Left lung (tissue), 10 donors: Measurements from ENCODE around the gene PAPOLB. TPM values are rescaled to one million over a fixed set of nuclear protein-coding genes. Genes with fewer than 3 reads are reported as not detected.
"Not testable (repeated sequence)": the region's sequence is repeated elsewhere in the genome, so short reads cannot be mapped to it uniquely, and the experiment has no call there.

ENCODE experiments used
- ATAC-seq: fragments of 200-7000 bp; cut with Tn5 transposase; one replicate; pipeline ENCODE4 v1.9.1; 2020; ENCODE audit warnings: moderate library complexity
- DNase-seq, 4 donors: peaks; one replicate each; pipeline ENCODE4 v3.0.0-alpha.2; 2013 to 2020
- H3K27ac ChIP-seq, 2 donors: fragments of 200-600 bp; sonication (generic) in 1 of 2; one replicate each; pipeline versions ENCODE4 v1.5.0 to v1.8.0; 2020 to 2021
- H3K27me3 ChIP-seq, 2 donors: fragments of 200-600 bp; sonication (generic) in 1 of 2; one replicate each; pipeline versions ENCODE4 v1.5.0 to v1.8.0; 2020 to 2021
- H3K36me3 ChIP-seq, 2 donors: fragments of 200-600 bp; sonication (generic) in 1 of 2; one replicate each; pipeline versions ENCODE4 v1.5.0 to v1.8.0; 2020 to 2021
- H3K4me1 ChIP-seq, 2 donors: fragments of 200-600 bp; one replicate each; pipeline ENCODE4 v1.8.0; 2021
- H3K4me3 ChIP-seq, 2 donors: fragments of 200-600 bp; sonication (generic) in 1 of 2; one replicate each; pipeline versions ENCODE4 v1.5.0 to v1.8.0; 2020 to 2021; ENCODE audit warnings: mild to moderate bottlenecking in 1 of 2
- H3K9me3 ChIP-seq, 2 donors: fragments of 200-600 bp; sonication (generic) in 1 of 2; one replicate each; pipeline versions ENCODE4 v1.5.0 to v1.8.0; 2020 to 2021
- intact Hi-C, 2 donors: fragments of 100-400 bp; cut with DNase I; formaldehyde crosslinking; loops; one replicate each; pipeline versions ENCODE4 v1.11.2 to v1.14.2; 2022
- polyA plus RNA-seq, 6 donors: library from polyadenylated mRNA; unstranded; fragments of 120-200 nt; gene quantifications; one replicate each; pipeline ENCODE4 v1.2.1, GENCODE V29; 2013; ENCODE audit not compliant: insufficient read length in 6 of 6
- total RNA-seq, 2 donors: library from RNA; stranded (reverse); fragmentation: NEBNext Ultra II Directional; extraction: Animal tissue kit (Norgen Biotek cat#: 25700); gene quantifications; one replicate each; pipeline ENCODE4 v1.2.1, GENCODE V29; 2021
- TF ChIP-seq, protein P1 (sequence below), 2 donors: fragments of 200-600 bp; sonication (generic) in 1 of 2; IDR thresholded peaks; one replicate each; pipeline versions ENCODE4 v1.5.0 to v1.8.0; 2021; ENCODE audit warnings: antibody characterized with exemption in 2 of 2
- donor health status: DM: no; HTN: yes; CAD: no.
- donor health status: DM: no; HTN: no; CAD: no.

PAPOLB gene
- total and polyA plus RNA-seq, 8 donors = 0.07 to 0.24 (median 0.14) TPM

DNA sequence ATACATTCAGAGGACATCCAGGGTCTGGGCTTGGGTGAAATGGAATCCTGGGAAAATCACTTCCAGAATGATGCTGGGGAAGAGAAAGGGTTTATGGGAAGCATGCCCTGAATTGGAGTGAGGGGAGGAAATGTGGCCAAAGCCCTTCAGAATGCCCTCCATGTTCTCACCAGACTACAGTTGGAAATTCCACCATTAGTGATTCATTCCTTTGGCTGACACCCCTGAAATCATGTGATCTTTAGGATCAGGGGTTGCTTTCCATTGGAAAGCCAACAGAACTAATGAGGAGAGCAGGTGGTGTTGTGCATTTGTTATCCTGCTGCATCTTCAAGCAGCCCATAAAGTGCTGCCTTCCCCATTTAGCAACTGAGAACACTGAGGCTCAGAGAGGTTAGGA is 42.5 kb upstream of the PAPOLB start:
- Histone ChIP-seq H3K36me3 (no peaks in the 10 kb centered on the region), H3K27me3 (peaks cover 0 to 12% of the 10 kb centered on the region in 2 donors), H3K4me3 (no peak overlapping the region), H3K9me3 (no peaks in the 10 kb centered on the region), H3K27ac (no peak overlapping the region), H3K4me1 (no peaks in the 10 kb centered on the region)
- DNase-seq (no peak), ATAC-seq (no peak)
- TF ChIP-seq, protein P1, sequence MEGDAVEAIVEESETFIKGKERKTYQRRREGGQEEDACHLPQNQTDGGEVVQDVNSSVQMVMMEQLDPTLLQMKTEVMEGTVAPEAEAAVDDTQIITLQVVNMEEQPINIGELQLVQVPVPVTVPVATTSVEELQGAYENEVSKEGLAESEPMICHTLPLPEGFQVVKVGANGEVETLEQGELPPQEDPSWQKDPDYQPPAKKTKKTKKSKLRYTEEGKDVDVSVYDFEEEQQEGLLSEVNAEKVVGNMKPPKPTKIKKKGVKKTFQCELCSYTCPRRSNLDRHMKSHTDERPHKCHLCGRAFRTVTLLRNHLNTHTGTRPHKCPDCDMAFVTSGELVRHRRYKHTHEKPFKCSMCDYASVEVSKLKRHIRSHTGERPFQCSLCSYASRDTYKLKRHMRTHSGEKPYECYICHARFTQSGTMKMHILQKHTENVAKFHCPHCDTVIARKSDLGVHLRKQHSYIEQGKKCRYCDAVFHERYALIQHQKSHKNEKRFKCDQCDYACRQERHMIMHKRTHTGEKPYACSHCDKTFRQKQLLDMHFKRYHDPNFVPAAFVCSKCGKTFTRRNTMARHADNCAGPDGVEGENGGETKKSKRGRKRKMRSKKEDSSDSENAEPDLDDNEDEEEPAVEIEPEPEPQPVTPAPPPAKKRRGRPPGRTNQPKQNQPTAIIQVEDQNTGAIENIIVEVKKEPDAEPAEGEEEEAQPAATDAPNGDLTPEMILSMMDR (IDR thresholded peaks at IDR 0.05) = no peak
- intact Hi-C loops = no loop called here

DNA sequence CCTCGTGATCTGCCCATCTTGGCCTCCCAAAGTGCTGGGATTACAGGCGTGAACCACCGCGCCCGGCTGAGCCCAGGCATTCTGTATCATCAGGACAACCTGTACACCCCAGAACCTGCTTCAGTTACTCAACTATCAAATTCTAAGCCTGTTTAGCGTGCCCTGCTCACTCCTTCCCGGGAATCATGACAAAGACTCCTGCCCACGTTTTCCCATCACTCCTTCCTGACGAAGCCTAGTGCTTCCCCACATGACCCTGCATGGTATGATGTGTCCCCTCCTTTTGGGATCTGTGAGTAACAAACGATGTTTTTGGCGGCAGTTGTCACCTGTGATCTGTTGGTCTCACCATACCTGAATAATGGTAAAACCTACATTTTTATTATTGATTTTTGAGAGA is 33.9 kb upstream of the PAPOLB start:
- Histone ChIP-seq H3K27me3 (no peaks in the 10 kb centered on the region), H3K36me3 (no peaks in the 10 kb centered on the region), H3K9me3 (peaks cover 0 to 3% of the 10 kb centered on the region in 2 donors), H3K4me3 (no peak overlapping the region), H3K4me1 (no peaks in the 10 kb centered on the region), H3K27ac (no peak overlapping the region)
- TF ChIP-seq, protein P1 (IDR thresholded peaks at IDR 0.05) = no peak
- intact Hi-C loops = no loop called here
- ATAC-seq (no peak), DNase-seq (no peak)

DNA sequence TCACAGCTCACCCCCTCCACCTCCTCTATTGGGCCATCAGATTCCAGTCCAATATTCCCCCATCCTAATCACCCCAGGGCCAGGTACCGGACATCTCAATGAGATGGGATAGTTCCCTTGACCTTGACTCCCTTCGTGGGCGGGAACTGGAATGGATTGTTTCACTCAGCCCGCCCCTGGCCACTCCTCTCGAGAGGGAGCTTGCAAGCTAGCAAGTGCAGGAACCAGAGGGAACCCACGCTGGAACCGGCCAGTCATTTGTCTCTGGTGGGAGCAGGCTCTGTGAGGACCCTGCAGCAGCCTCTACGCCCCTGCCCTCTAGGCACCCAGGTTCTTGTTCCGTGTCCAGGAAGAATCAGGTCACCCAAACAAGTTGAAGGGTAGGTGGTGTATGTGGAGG is 32.7 kb upstream of the PAPOLB start:
- no peaks in the 10 kb centered on the region for H3K36me3 ChIP-seq
- no peak overlapping the region for H3K4me3 ChIP-seq
- TF ChIP-seq, protein P1 (IDR thresholded peaks at IDR 0.05) = no peak
- peaks cover 0 to 3% of the 10 kb centered on the region in 2 donors for H3K9me3 ChIP-seq
- H3K27ac ChIP-seq = no peak overlapping the region
- H3K27me3 ChIP-seq = no peaks in the 10 kb centered on the region
- no peaks in the 10 kb centered on the region for H3K4me1 ChIP-seq
- ATAC-seq (no peak), DNase-seq (no peak)
- intact Hi-C loops = no loop called here

DNA sequence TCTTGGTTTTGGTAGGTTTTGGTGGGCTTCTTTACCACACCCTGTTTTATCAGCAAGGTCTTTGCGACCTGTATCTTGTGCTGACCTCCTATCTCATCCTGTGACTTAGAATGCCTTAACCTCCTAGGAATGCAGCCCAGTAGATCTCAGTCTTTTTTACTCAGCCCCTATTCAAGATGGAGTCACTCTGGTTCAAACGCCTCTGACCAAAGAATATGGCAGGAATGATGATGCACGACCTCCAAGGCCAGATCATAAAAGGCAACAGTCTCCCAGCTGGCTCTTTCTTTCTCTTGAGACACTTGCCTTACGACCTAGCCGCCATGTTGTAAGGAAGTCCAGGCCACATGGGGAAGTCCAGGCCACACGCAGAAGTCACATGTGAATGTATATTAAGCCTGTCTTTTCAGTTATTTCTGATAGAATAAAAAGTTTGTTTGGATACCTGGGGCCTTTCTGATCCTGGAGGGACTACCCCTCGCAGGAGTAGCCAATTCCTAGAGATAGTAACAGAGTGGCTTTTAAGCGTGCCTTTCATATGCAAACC is 32.2 kb upstream of the PAPOLB start:
- Histone ChIP-seq H3K4me3 (no peak overlapping the region), H3K36me3 (no peaks in the 10 kb centered on the region), H3K27ac (no peak overlapping the region), H3K9me3 (peaks cover 0 to 3% of the 10 kb centered on the region in 2 donors), H3K4me1 (no peaks in the 10 kb centered on the region), H3K27me3 (no peaks in the 10 kb centered on the region)
- TF ChIP-seq, protein P1 (IDR thresholded peaks at IDR 0.05) = no peak
- DNase-seq (no peak), ATAC-seq (no peak)
- intact Hi-C loops = no loop called here

DNA sequence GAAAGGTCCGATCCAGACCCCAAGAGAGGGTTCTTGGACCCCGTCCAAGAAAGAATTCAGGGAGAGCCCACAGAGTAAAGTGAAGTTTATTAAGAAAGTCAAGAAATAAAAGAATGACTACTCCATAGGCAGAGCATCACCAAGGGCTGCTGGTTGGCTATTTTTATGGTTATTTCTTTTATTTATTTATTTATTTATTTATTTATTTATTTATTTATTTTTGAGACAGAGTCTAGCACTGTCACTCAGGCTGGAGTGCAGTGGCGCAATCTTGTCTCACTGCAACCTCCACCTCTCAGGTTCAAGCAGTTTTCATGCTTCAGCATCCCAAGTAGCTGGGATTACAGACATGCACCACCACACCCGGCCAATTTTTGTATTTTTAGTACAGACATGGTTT is 31.4 kb upstream of the PAPOLB start:
- H3K27ac ChIP-seq, H3K4me3 ChIP-seq, H3K27me3 ChIP-seq, H3K4me1 ChIP-seq, intact Hi-C loops, H3K36me3 ChIP-seq, ATAC-seq, H3K9me3 ChIP-seq, DNase-seq: not testable (repeated sequence)

DNA sequence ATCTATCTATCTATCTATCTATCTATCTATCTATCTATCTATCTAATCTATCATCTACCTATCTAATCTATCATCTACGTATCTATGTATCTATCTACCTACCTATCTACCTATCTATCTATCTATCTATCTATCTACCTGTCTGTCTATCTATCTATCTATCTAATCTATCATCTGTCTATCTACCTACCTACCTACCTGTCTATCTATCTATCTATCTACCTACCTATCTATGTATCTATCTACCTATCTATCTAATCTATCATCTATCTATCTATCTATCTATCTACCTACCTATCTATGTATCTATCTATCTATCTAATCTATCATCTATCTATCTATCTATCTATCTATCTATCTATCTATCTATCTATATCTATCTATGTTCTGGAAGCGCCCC is 29.7 kb upstream of the PAPOLB start:
- H3K27me3 ChIP-seq, H3K36me3 ChIP-seq, H3K4me1 ChIP-seq, H3K27ac ChIP-seq, DNase-seq, H3K9me3 ChIP-seq, intact Hi-C loops, ATAC-seq, H3K4me3 ChIP-seq: not testable (repeated sequence)
